ENCODE data around the gene CHCHD6.

DNA sequence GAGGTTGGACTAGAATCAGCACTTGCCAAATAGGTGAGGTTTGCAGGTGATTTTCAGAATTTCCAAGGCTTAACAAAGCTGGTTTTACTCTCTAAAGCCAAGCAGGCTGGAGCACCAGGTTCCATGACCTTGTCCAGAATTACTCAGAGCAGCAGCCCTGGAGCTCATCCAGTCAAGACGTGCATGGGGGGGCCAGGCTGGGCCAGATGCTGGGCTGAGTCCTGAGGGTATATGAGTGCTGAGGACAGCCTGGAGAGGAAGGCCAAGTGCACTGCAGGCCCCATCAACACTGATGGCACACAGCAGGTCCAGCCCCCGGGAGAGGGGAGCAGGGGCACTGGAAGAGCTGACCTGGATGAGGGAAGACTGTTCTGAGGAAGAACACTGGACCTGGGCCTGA is 46.1 kb upstream of the CHCHD6 start:
- TF ChIP-seq, protein P1, sequence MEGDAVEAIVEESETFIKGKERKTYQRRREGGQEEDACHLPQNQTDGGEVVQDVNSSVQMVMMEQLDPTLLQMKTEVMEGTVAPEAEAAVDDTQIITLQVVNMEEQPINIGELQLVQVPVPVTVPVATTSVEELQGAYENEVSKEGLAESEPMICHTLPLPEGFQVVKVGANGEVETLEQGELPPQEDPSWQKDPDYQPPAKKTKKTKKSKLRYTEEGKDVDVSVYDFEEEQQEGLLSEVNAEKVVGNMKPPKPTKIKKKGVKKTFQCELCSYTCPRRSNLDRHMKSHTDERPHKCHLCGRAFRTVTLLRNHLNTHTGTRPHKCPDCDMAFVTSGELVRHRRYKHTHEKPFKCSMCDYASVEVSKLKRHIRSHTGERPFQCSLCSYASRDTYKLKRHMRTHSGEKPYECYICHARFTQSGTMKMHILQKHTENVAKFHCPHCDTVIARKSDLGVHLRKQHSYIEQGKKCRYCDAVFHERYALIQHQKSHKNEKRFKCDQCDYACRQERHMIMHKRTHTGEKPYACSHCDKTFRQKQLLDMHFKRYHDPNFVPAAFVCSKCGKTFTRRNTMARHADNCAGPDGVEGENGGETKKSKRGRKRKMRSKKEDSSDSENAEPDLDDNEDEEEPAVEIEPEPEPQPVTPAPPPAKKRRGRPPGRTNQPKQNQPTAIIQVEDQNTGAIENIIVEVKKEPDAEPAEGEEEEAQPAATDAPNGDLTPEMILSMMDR (IDR thresholded peaks at IDR 0.05): no peak
- TF ChIP-seq POLR2A (IDR thresholded peaks at IDR 0.05): no peak

Measured in right lobe of liver (tissue), 4 donors.